Pericardium fibroblast (primary cell): ENCODE measurements around the gene INTS14. TPM values are rescaled to one million over a fixed set of nuclear protein-coding genes. Genes with fewer than 3 reads are reported as not detected.

Experiments used
- total RNA-seq: library from RNA; depleted of rRNA; stranded (reverse); fragments of >200 nt; gene quantifications from 2 replicates; pipeline ENCODE4 v1.2.3, GENCODE V29; 2015

The INTS14 gene
- total RNA-seq: 19.9 and 23.2 TPM in 2 replicates

GRCh38 chr15:65610871-65611718 is at the start of gene INTS14:
INTS14 (minus strand) TSS chr15:65611131; CDS start chr15:65607380, 3,751 bp downstream.

GRCh38 chr15:65621638-65622037 is 10.7 kb upstream of the INTS14 start, which contains the start of gene SLC24A1:
SLC24A1 (plus strand) TSS chr15:65621938; CDS start chr15:65624081, 2,143 bp downstream.

GRCh38 chr15:65530318-65531111 is 80.4 kb downstream of the INTS14 start, which contains the start of gene HACD3:
HACD3 (plus strand) TSS chr15:65530463; CDS start chr15:65530632, 169 bp downstream.

Other genes starting within 250 kb of the INTS14 start
- gene IGDCC3, start 233.1 kb downstream of the INTS14 start, total RNA-seq: 0.26 TPM in 1 of 2 replicates, not detected in the other
- 3.4 and 8.3 TPM in 2 replicates for gene IGDCC4, start 188.2 kb downstream of the INTS14 start, total RNA-seq
- 14.5 and 22.5 TPM in 2 replicates for gene DPP8, start 93.4 kb downstream of the INTS14 start, total RNA-seq
- gene HACD3, start 80.7 kb downstream of the INTS14 start, total RNA-seq: 53.5 and 64.5 TPM in 2 replicates
- 6.4 and 16.8 TPM in 2 replicates for gene SLC24A1, start 10.8 kb upstream of the INTS14 start, total RNA-seq
- 8.4 and 9.4 TPM in 2 replicates for gene DENND4A, start 181.2 kb upstream of the INTS14 start, total RNA-seq